GM18868 (cell line): ENCODE data around the gene METTL3.
"Not testable (repeated sequence)": the region's sequence is repeated elsewhere in the genome, so short reads cannot be mapped to it uniquely, and the experiment has no call there.

Source experiments
- ATAC-seq: cut with Tn5 transposase; IDR thresholded peaks from one replicate; pipeline ENCODE4 v1.9.1; 2021; ENCODE audit warnings: mild to moderate bottlenecking, moderate library complexity; ENCODE audit not compliant: unreplicated experiment

The METTL3 gene

DNA sequence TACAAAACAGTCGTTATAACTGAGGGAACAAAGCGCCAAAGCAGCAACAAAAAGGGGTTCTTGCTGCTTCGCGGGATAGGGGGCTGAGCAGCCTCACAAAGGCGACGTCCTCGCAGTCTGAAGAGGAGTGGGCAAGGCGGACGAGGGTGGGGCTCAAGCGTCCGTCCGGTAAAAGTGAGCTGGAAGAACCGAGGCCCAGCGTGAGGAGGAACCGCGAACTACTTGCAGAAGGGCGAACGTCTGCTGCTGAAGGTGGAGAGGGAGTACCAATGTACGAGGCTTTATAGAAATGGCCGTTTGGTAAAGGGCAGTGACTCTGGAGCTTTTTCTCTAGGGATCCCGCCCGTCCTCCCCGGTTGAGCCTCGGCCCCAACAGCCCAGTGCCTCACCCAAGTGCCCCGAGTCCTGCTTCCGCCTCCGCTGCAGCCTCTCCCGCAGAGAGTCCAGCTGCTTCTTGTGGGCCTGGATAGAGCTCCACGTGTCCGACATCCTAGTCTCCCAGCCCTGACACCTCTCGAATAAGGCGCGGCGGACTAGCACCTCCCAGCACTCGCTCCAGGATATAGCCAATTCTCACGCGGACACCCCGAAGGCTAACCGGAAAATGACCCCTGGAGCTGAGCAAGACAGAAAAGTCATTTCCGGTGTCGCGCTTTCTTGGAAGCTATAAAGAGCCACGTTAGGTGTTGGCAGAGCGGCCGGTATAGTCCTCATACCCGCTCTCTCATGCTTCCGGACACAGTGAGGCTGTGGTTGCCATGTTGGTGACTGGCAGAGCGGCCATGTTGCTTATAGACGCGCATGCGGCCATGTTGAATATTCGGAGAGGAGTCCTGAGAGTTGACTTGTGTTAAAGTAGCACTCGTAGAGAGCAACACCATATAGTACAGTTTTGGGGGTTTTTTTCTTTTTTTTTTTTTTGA, at the start of gene METTL3:
METTL3 (minus strand) TSS at position 606 of the 923 bp plus-strand sequence; CDS start at position 489, 117 bp downstream.
- ATAC-seq = peak; percentile 99

DNA sequence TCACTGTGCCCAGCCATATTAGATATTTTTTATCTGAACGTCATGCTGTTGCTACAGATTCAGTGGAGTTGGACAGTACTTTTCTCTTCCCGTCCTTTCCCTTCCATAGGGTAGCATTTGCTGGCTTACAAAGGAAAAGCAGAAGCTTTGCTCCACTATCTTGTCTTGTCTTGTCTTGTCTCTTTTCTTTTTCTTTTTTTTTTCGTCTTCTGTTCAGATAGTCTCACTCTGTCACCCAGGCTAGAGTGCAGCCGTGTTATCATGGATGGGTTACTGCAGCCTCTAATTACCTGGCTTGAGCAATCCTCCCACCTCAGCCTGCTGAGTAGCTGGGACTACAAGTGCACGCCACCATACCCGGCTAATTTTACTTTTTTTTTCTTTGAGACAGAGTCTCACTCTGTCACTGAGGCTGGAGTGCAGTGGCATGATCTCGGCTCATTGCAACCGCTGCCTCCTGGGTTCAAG, 47.6 kb upstream of the METTL3 start:
- ATAC-seq = no peak

GRCh38 chr14:21557084-21557901, 46.2 kb upstream of the METTL3 start:
- ATAC-seq = no peak

GRCh38 chr14:21556378-21557083, 45.4 kb upstream of the METTL3 start:
- ATAC-seq = no peak

DNA sequence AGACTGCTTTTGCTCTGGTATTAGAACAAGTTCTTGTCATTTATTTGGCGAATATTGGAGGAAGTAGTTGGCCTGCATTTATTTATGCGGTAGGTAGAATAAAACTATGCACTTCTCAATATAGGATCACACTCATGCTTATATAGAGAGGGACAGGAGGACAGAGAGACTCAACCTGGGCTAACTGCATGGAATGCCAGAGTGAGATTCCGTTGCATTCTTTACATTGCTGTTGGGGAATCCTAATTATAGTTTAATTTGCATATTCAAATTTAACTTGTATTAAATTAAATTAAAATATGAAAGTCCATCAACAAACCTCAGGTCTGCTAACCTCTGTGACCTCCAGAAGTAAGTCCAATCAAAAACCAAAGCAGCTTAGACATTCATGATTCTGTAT, 42.1 kb upstream of the METTL3 start:
- ATAC-seq = no peak

GRCh38 chr14:21544588-21544987, 33.4 kb upstream of the METTL3 start:
- not testable (repeated sequence) for ATAC-seq

DNA sequence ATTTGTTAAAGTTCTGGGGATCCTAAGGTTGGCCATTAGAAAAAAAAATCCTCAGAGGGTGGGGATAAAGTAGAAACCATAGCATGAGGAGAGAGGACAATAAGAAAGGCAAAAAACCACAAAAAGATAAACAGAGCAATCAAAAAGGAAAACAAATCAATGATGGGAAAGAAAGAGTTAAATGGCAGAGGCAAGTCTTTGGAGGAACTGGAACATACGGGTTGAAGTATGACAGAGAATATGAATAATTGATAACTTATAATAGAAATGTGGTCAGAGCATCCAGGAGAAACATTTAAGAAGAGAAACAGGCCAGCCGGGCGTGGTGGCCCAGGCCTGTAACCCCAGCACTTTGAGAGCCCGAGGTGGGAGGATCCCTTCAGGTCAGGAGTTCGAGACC, 32.8 kb upstream of the METTL3 start:
- ATAC-seq = no peak

DNA sequence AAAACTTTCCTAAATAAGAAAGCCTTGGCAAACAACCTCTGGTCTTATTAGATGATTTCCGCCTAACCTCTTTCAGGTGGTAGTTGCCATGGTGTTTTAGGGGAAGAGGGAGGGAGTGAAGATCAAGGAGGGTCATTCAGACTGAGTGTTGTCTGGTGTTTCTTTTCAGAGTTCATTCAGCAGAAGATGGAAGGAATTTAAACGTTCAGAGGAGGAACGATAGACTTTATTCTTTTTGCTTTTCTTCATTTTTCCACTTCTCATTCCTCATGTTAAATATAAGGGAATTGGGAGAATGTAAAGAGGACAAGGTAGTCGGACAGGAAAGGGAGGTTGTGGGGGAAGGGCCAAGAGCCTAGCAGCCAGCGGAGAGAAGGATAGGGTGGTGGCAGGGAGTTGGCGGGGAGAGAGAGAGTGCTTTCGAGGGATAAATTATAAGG, 32.4 kb upstream of the METTL3 start:
- ATAC-seq = no peak

DNA sequence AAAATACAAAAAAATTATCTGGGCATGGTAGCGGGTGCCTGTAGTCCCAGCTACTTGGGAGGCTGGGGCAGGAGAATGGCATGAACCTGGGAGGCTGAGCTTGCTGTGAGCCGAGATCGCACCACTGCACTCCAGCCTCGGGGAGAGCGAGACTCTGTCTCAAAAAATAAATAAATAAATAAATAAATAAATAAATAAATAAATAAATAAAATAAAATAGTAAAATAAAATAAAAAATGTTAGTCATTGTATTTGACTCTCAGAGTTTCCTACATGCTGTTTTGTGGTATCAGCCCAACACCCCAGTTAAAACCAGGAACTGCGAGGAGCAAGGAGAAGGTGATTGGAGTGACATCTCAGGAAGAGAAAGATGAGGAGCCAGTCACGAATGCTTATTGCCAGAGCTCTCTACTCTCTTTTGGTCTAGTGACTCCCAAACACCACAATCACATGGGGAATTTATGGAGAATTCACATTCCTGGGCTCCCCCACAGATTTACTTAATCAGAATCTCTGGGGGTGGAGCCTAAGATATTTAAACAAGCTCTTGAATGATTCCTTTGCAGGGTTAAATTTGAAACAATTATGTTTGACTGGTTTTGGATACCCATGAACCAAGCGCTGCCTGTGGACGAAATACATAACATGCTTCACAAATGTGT, 30.4 kb upstream of the METTL3 start:
- no peak for ATAC-seq

GRCh38 chr14:21539189-21539940, 28.2 kb upstream of the METTL3 start:
- ATAC-seq = no peak

- no peak for ATAC-seq
Measured at GRCh38 chr14:21537090-21537424, 25.9 kb upstream of the METTL3 start.

DNA sequence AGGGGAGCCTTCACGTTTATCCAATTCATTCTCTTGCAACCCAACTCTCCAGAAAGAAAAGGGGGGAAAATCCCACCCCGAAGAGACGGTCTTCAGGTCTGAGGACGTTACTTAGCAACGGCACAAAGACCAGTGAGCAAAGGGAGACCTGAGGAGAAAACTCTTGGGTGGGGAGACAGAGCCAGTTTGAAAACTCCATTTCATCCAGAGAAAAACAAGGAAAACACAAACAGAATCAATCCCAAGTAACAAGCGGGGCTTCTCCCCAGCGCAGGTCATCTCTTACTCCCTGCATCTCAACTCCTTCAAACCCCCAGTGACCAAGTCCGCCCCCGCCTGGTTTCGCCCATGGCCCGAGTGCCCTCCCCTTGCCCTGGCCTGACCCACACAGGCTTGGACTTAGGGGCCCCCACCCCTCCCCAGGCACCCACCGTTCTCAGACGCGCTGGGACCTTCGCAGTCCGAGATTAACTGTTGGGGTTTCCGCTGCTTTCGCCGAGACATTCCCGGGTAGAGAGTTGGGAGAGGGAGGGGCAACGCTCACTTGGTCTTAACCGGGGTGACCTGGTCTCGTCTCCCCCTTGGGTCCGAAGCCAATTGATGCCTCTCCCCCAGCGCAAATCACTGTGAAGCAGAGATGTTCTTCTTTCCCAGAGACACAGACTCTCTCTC, 25.4 kb upstream of the METTL3 start:
- ATAC-seq = no peak

- ATAC-seq = no peak
Measured at GRCh38 chr14:21535545-21536417, 24.6 kb upstream of the METTL3 start.

DNA sequence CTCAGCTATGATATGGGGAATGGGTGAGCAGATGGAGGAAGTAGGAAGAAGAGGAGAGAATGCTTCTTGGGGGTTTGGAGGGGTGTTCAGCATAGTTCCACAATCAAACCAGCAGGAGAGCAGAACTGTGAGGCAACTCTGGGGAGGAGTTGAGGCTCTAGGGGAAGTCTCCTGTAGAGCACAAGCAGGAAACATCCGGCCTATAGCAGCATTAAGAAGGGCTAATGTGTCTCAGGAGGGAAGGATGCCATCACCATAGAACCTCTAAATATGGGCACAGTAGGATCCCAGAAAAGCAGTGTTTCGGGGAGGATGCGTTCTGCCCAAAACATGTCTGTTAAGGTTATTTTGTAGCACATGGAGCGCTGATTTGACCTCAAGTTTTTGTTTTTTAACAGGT, 23.4 kb upstream of the METTL3 start:
- ATAC-seq = no peak

DNA sequence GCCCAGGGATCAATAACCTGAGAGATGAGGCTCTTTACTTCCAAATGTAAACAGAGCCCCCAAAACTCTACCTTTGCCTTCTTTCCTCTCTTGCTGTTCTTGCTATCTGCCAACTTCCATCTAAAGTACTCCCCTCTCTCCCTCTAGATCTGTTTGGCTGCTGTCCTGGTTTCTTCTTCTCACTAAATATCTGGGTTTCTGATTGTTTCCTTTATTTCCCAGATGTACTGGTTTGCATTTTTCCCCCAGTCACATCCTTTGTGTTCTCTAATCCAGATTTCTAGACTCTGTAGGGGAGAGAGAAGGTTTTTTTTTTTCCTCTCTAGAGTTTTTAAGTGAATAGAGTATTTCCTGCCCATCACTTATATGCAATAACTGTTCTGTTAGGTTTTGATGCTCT, 22.2 kb upstream of the METTL3 start:
- ATAC-seq = no peak

- ATAC-seq = no peak
Measured at GRCh38 chr14:21529515-21529914, 18.4 kb upstream of the METTL3 start.

- ATAC-seq = no peak
Measured at GRCh38 chr14:21528381-21529348, 17.5 kb upstream of the METTL3 start.
